ENCODE results near the gene ATM.

The ATM gene

GRCh38 chr11:108302121-108302785, 79.4 kb downstream of the ATM start:
- POLR2A ChIA-PET, result no interaction called here
- Histone ChIP-seq H3K4me1 (ENCODE audit: control insufficient read depth, insufficient read depth, low read length) (no peaks in the 10 kb centered on the region), H3K36me3 (ENCODE audit: control insufficient read depth in 2 of 2, insufficient read depth in 1 of 2, low read length in 2 of 2) (peaks cover 4 to 73% of the 10 kb centered on the region in 2 experiments; a peak in 2 of 3 replicates), H3K4me3 (ENCODE audit: low read depth, low read length) (no peak overlapping the region), H3K9me3 (ENCODE audit: control insufficient read depth, insufficient read depth, low read depth, low read length) (no peaks in the 10 kb centered on the region), H3K27ac (ENCODE audit: extremely low read depth, low read depth, low read length) (no peak overlapping the region)
- CTCF ChIA-PET, result interaction anchor here (1.3 kb wide), 1 partner anchor 346 kb away, joined by 3 read pairs; no protein-coding TSS in a partner anchor
- TF ChIP-seq SP2 (tag by site-specific recombination; IDR thresholded peaks at IDR 0.05) (no peak), ZNF639 (tag by site-specific recombination; IDR thresholded peaks at IDR 0.05) (no peak)

GRCh38 chr11:108307751-108308150, 84.9 kb downstream of the ATM start:
- no peaks in the 10 kb centered on the region for H3K9me3 ChIP-seq (ENCODE audit: control insufficient read depth, insufficient read depth, low read depth, low read length)
- peaks cover 4 to 62% of the 10 kb centered on the region in 2 experiments; a peak in 2 of 3 replicates for H3K36me3 ChIP-seq (ENCODE audit: control insufficient read depth in 2 of 2, insufficient read depth in 1 of 2, low read length in 2 of 2)
- ChIA-PET CTCF (no interaction called here), POLR2A (no interaction called here)
- no peaks in the 10 kb centered on the region for H3K4me1 ChIP-seq (ENCODE audit: control insufficient read depth, insufficient read depth, low read length)
- no peak overlapping the region for H3K4me3 ChIP-seq (ENCODE audit: low read depth, low read length)
- H3K27ac ChIP-seq (ENCODE audit: extremely low read depth, low read depth, low read length), result no peak overlapping the region
- TF ChIP-seq ZSCAN16 (tag by site-specific recombination; IDR thresholded peaks at IDR 0.05), result no peak
- no peak for TF ChIP-seq ZFP69B (tag by site-specific recombination; IDR thresholded peaks at IDR 0.05)
- no peak for TF ChIP-seq ZNF645 (tag by site-specific recombination; IDR thresholded peaks at IDR 0.05)
- no peak for TF ChIP-seq ZBTB44 (tag by site-specific recombination; IDR thresholded peaks at IDR 0.05)
- TF ChIP-seq ZNF664 (tag by site-specific recombination; IDR thresholded peaks at IDR 0.05), result no peak

- Histone ChIP-seq H3K4me3 (ENCODE audit: low read depth, low read length) (no peak overlapping the region), H3K27ac (ENCODE audit: extremely low read depth, low read depth, low read length) (no peak overlapping the region), H3K4me1 (ENCODE audit: control insufficient read depth, insufficient read depth, low read length) (no peaks in the 10 kb centered on the region), H3K36me3 (ENCODE audit: control insufficient read depth in 2 of 2, insufficient read depth in 1 of 2, low read length in 2 of 2) (peaks cover 0 to 54% of the 10 kb centered on the region in 2 experiments; a peak in 2 of 3 replicates), H3K9me3 (ENCODE audit: control insufficient read depth, insufficient read depth, low read depth, low read length) (no peaks in the 10 kb centered on the region)
- ChIA-PET POLR2A (no interaction called here), CTCF (no interaction called here)
- TF ChIP-seq ZNF324 (tag by site-specific recombination; IDR thresholded peaks at IDR 0.05), result no peak
- no peak for TF ChIP-seq HOXC10 (CRISPR knock-in tag; IDR thresholded peaks at IDR 0.05)
- no peak for TF ChIP-seq REPIN1 (tag by site-specific recombination; IDR thresholded peaks at IDR 0.05; ENCODE audit: low read depth)
- no peak for TF ChIP-seq ZNF513 (tag by site-specific recombination; IDR thresholded peaks at IDR 0.05)
- TF ChIP-seq ZNF302 (tag by site-specific recombination; IDR thresholded peaks at IDR 0.05; ENCODE audit: low read depth), result no peak
- TF ChIP-seq TCF7L2 (IDR thresholded peaks at IDR 0.05; ENCODE audit: borderline replicate concordance, low read depth, low read length), result no peak
- no peak for TF ChIP-seq RBAK (tag by site-specific recombination; IDR thresholded peaks at IDR 0.05)
- no peak for TF ChIP-seq ZNF175 (tag by site-specific recombination; IDR thresholded peaks at IDR 0.05)
- no peak for TF ChIP-seq ZNF133 (tag by site-specific recombination; IDR thresholded peaks at IDR 0.05)
- no peak for TF ChIP-seq ZNF169 (tag by site-specific recombination; IDR thresholded peaks at IDR 0.05)
- no peak for TF ChIP-seq ZNF488 (tag by site-specific recombination; IDR thresholded peaks at IDR 0.05)
- TF ChIP-seq ZNF433 (tag by site-specific recombination; IDR thresholded peaks at IDR 0.05; ENCODE audit: low read depth), result no peak
Measured at GRCh38 chr11:108313444-108313843, 90.6 kb downstream of the ATM start.
